SK-N-SH (cell line): ENCODE results near the gene FRS2. TPM values are rescaled to one million over a fixed set of nuclear protein-coding genes. Genes with fewer than 3 reads are reported as not detected.

ENCODE experiments used
- CTCF ChIA-PET: fragments of 300-600, 350-600 bp; formaldehyde crosslinking; extraction: SDS; loops from one replicate; lab custom pipeline; 2021; lab: Yijun Ruan, JAX
- POLR2A ChIA-PET: fragments of 350-600 bp; sonication (Branson Sonifier 250); formaldehyde crosslinking; extraction: SDS; loops from one replicate; lab custom pipeline; 2020; ENCODE audit warnings: antibody characterized with exemption, inconsistent platforms; lab: Yijun Ruan, JAX
- DNase-seq: peaks from one replicate; pipeline ENCODE4 v3.0.0; 2012
- H2AFZ ChIP-seq: fragments of 200-600 bp; sonication (generic); 2 replicates; pipeline ENCODE4 v1.8.1; 2016; ENCODE audit warnings: antibody characterized with exemption, mild to moderate bottlenecking, low read depth
- H3F3A ChIP-seq: fragments of 200-600 bp; sonication (generic); replicated peaks from 2 replicates; pipeline ENCODE3; 2016; ENCODE audit warnings: antibody characterized with exemption, mild to moderate bottlenecking; ENCODE audit not compliant: insufficient read depth
- H3K27ac ChIP-seq, 2 experiments: fragments of 200-500 bp in 1 of 2; fragments of 200-600 bp in 1 of 2; sonication (Bioruptor generic) in 1 of 2; sonication (generic), shearing (Covaris generic) in 1 of 2; 2 replicates each; pipeline versions ENCODE4 v1.5.1 to v1.6.1; 2014 to 2016; ENCODE audit warnings: low read depth in 2 of 2, inconsistent platforms in 1 of 2, low read length in 1 of 2, mild to moderate bottlenecking in 1 of 2, mixed read lengths in 1 of 2
- H3K27me3 ChIP-seq: fragments of 200-600 bp; sonication (generic), shearing (Covaris generic); 2 replicates; pipeline ENCODE4 v1.6.1; 2016; ENCODE audit warnings: mixed run types; ENCODE audit not compliant: insufficient read depth
- H3K36me3 ChIP-seq, 2 experiments: fragments of 200-500 bp in 1 of 2; fragments of 200-600 bp in 1 of 2; sonication (Bioruptor generic) in 1 of 2; sonication (generic) in 1 of 2; replicated peaks in 1 of 2; 2 replicates each; pipeline versions ENCODE3 to v1.5.1; 2014 to 2016; ENCODE audit warnings: low read length in 1 of 2, mild to moderate bottlenecking in 1 of 2; ENCODE audit not compliant: insufficient read depth in 2 of 2, control insufficient read depth in 1 of 2
- H3K4me1 ChIP-seq, 2 experiments: fragments of 200-500 bp in 1 of 2; fragments of 200-600 bp in 1 of 2; sonication (Bioruptor generic) in 1 of 2; sonication (generic), shearing (Covaris generic) in 1 of 2; 2 replicates each; pipeline versions ENCODE4 v1.5.1 to v1.6.1; 2014 to 2016; ENCODE audit warnings: low read depth in 1 of 2, low read length in 1 of 2, mixed run types in 1 of 2; ENCODE audit not compliant: insufficient read depth in 2 of 2, control insufficient read depth in 1 of 2
- H3K4me2 ChIP-seq: fragments of 200-600 bp; sonication (generic), shearing (Covaris generic); 2 replicates; pipeline ENCODE4 v1.6.1; 2017; ENCODE audit warnings: mixed run types
- H3K4me3 ChIP-seq, 2 experiments: fragments of 200-500 bp in 1 of 2; fragments of 200-600 bp in 1 of 2; sonication (Bioruptor generic) in 1 of 2; sonication (generic), shearing (Covaris generic) in 1 of 2; 2 replicates each; pipeline versions ENCODE4 v1.5.1 to v1.8.1; 2014 to 2016; ENCODE audit warnings: low read depth in 2 of 2, inconsistent platforms in 1 of 2, low read length in 1 of 2, mild to moderate bottlenecking in 1 of 2, mixed read lengths in 1 of 2, moderate library complexity in 1 of 2
- H3K79me2 ChIP-seq: fragments of 200-600 bp; sonication (generic); 2 replicates; pipeline ENCODE4 v1.8.1; 2017; ENCODE audit warnings: mild to moderate bottlenecking; ENCODE audit not compliant: insufficient read depth
- H3K9ac ChIP-seq: fragments of 200-600 bp; sonication (generic); 2 replicates; pipeline ENCODE4 v1.6.1; 2017; ENCODE audit warnings: mixed run types
- H3K9me2 ChIP-seq: fragments of 200-600 bp; sonication (generic); 2 replicates; pipeline ENCODE4 v1.6.1; 2017; ENCODE audit warnings: mixed run types
- H3K9me3 ChIP-seq: fragments of 200-600 bp; sonication (generic); 2 replicates; pipeline ENCODE4 v1.6.1; 2017; ENCODE audit warnings: mixed run types, mild to moderate bottlenecking, moderate library complexity
- H4K20me1 ChIP-seq: fragments of 200-600 bp; sonication (generic); 2 replicates; pipeline ENCODE4 v1.6.1; 2017; ENCODE audit warnings: mild to moderate bottlenecking, mixed run types; ENCODE audit not compliant: insufficient read depth
- ELF1 ChIP-seq: IDR thresholded peaks from 2 replicates; pipeline ENCODE4 v1.4.0; 2012
- EZH2phosphoT487 ChIP-seq: fragments of 200-600 bp; sonication (generic); IDR thresholded peaks from 2 replicates; pipeline ENCODE4 v1.6.1; 2017; ENCODE audit warnings: low read depth, mixed run types, mild to moderate bottlenecking, antibody characterized with exemption, moderate library complexity, borderline replicate concordance
- GATA2 ChIP-seq: sonication (generic); formaldehyde crosslinking; IDR thresholded peaks from 2 replicates; pipeline ENCODE4 v1.5.0; 2020; ENCODE audit warnings: mild to moderate bottlenecking, missing genetic modification reagents
- MEF2A ChIP-seq: IDR thresholded peaks from 2 replicates; pipeline ENCODE4 v1.4.0; 2012; ENCODE audit warnings: low read depth, borderline replicate concordance
- RXRA ChIP-seq: IDR thresholded peaks from 2 replicates; pipeline ENCODE4 v1.4.0; 2012; ENCODE audit warnings: low read depth, mild to moderate bottlenecking, borderline replicate concordance
- TAF1 ChIP-seq: IDR thresholded peaks from 2 replicates; pipeline ENCODE4 v1.6.1; 2012; ENCODE audit warnings: low read depth, mild to moderate bottlenecking, low read length, moderate library complexity, borderline replicate concordance
- WGBS: methylation state at CpG from one replicate; pipeline ENCODE4 v1.1.6; 2017; ENCODE audit warnings: low lambda C conversion rate; 5-methylcytosine and 5-hydroxymethylcytosine counted together
- polyA plus RNA-seq, 3 experiments: library from polyadenylated mRNA; depleted of rRNA; stranded (reverse); fragments of >200 nt; gene quantifications; 2 replicates each; pipeline ENCODE4 v1.2.3, GENCODE V29; 2012
- TF ChIP-seq, protein P1 (sequence below): fragments of 200-600 bp; sonication (generic); IDR thresholded peaks from 2 replicates; pipeline ENCODE4 v1.6.1; 2017; ENCODE audit warnings: antibody characterized with exemption, mild to moderate bottlenecking, moderate library complexity
- TF ChIP-seq, protein P2 (sequence below): IDR thresholded peaks from 2 replicates; pipeline ENCODE4 v1.4.0; 2012; ENCODE audit warnings: low read depth, borderline replicate concordance
- TF ChIP-seq, protein P3 (sequence below): IDR thresholded peaks from 2 replicates; pipeline ENCODE4 v1.4.0; 2012; ENCODE audit warnings: low read depth, borderline replicate concordance

FRS2 gene
- polyA plus RNA-seq, 1 of the 3 experiments (the other 2 are of a cell fraction): 7.1 TPM

DNA sequence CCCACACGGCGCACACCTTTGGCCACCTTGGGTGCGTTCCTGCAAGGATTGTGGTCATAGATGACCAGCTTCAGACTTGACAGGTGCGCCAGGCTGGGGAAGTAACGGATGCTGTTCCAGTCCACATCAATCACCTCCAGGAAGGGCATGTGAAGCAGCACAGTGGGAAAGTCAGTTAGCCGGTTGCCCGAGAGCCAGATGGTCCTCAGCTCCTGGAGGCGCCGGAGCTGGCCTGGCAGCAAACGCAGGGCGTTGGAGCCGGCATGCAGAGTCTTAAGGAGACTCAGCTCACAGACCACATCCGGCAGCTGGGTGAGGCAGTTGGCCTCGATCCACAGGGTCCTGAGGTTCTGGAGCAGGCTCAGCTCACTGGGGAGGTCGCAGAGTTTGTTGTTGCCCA, 139.9 kb downstream of the FRS2 start:
- CTCF ChIA-PET: interaction anchor here (1.2 to 2.0 kb wide), 4 partner anchors 10 to 140 kb away, joined by 3 to 10 read pairs (median 4); partner anchors contain the start of gene FRS2
- Histone ChIP-seq H3F3A (no peaks in the 10 kb centered on the region), H2AFZ (no peak overlapping the region), H3K9ac (no peak overlapping the region), H3K9me2 (no peaks in the 10 kb centered on the region), H3K27me3 (no peaks in the 10 kb centered on the region), H3K4me1 (no peaks in the 10 kb centered on the region), H3K4me3 (no peak overlapping the region), H3K79me2 (no peaks in the 10 kb centered on the region), H3K36me3 (no peaks in the 10 kb centered on the region), H3K27ac (no peak overlapping the region), H4K20me1 (no peaks in the 10 kb centered on the region), H3K4me2 (no peak overlapping the region), H3K9me3 (no peaks in the 10 kb centered on the region)
- POLR2A ChIA-PET: interaction anchor here (1.4 kb wide), 1 partner anchor 11 kb away, joined by 3 read pairs; no protein-coding TSS in a partner anchor
- WGBS: 79% methylated on average over 15 of the region's 15 CpGs
- DNase-seq: no peak
- no peak for TF ChIP-seq TAF1

DNA sequence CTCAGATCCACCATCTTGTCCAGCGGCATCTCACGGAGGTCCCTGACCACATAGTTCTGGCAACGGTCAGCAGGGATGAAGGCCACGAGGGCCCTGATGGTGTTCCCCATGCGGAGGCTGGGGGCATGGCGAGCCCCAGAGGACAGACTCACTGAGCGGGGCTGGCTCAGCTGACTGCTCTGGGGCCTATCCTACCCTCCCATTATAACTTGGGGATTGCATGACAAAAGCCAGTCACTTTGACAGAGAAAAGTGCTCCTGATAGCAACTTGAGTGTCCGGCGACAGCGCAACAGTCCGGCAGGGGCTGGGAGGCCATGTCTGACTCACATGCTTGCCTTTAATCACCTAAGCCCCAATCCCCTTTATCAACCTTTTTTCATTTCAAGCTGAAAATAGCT, 140.5 kb downstream of the FRS2 start, which contains the start of gene LRRC10:
LRRC10 (minus strand) TSS at position 179 of the 400 bp plus-strand sequence; CDS start at position 110, 69 bp downstream.
- H4K20me1 ChIP-seq: no peaks in the 10 kb centered on the region
- WGBS: 89% methylated on average over 9 of the region's 11 CpGs
- POLR2A ChIA-PET: no interaction called here
- no peak within 1 kb of the TSS for H3K27ac ChIP-seq
- no peak within 1 kb of the TSS for H3K9ac ChIP-seq
- no peaks in the 10 kb centered on the region for H3K36me3 ChIP-seq
- DNase-seq: no peak
- no peaks in the 10 kb centered on the region for H3K27me3 ChIP-seq
- TF ChIP-seq GATA2 (CRISPR knock-in tag) (no peak), RXRA (no peak), ELF1 (no peak), MEF2A (no peak), EZH2phosphoT487 (no peak)
- TF ChIP-seq, protein P1, sequence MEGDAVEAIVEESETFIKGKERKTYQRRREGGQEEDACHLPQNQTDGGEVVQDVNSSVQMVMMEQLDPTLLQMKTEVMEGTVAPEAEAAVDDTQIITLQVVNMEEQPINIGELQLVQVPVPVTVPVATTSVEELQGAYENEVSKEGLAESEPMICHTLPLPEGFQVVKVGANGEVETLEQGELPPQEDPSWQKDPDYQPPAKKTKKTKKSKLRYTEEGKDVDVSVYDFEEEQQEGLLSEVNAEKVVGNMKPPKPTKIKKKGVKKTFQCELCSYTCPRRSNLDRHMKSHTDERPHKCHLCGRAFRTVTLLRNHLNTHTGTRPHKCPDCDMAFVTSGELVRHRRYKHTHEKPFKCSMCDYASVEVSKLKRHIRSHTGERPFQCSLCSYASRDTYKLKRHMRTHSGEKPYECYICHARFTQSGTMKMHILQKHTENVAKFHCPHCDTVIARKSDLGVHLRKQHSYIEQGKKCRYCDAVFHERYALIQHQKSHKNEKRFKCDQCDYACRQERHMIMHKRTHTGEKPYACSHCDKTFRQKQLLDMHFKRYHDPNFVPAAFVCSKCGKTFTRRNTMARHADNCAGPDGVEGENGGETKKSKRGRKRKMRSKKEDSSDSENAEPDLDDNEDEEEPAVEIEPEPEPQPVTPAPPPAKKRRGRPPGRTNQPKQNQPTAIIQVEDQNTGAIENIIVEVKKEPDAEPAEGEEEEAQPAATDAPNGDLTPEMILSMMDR: no peak
- TF ChIP-seq, protein P2, sequence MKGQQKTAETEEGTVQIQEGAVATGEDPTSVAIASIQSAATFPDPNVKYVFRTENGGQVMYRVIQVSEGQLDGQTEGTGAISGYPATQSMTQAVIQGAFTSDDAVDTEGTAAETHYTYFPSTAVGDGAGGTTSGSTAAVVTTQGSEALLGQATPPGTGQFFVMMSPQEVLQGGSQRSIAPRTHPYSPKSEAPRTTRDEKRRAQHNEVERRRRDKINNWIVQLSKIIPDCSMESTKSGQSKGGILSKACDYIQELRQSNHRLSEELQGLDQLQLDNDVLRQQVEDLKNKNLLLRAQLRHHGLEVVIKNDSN: no peak
- TF ChIP-seq, protein P3, sequence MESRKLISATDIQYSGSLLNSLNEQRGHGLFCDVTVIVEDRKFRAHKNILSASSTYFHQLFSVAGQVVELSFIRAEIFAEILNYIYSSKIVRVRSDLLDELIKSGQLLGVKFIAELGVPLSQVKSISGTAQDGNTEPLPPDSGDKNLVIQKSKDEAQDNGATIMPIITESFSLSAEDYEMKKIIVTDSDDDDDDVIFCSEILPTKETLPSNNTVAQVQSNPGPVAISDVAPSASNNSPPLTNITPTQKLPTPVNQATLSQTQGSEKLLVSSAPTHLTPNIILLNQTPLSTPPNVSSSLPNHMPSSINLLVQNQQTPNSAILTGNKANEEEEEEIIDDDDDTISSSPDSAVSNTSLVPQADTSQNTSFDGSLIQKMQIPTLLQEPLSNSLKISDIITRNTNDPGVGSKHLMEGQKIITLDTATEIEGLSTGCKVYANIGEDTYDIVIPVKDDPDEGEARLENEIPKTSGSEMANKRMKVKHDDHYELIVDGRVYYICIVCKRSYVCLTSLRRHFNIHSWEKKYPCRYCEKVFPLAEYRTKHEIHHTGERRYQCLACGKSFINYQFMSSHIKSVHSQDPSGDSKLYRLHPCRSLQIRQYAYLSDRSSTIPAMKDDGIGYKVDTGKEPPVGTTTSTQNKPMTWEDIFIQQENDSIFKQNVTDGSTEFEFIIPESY: no peak
- TF ChIP-seq, all 33 proteins: peak for 0
- H3K4me2 ChIP-seq: no peak within 1 kb of the TSS
- no peaks in the 10 kb centered on the region for H3K9me2 ChIP-seq
- no peaks in the 10 kb centered on the region for H3K79me2 ChIP-seq
- no peak within 1 kb of the TSS for H3K4me3 ChIP-seq
- H3F3A ChIP-seq: no peaks in the 10 kb centered on the region
- CTCF ChIA-PET: interaction anchor here (1.2 to 2.0 kb wide), 3 partner anchors 9 to 140 kb away, joined by 3 to 10 read pairs (median 6); partner anchors contain the start of gene FRS2
- no peaks in the 10 kb centered on the region for H3K4me1 ChIP-seq
- H2AFZ ChIP-seq: no peak within 1 kb of the TSS
- H3K9me3 ChIP-seq: no peaks in the 10 kb centered on the region
